Measurements from ENCODE around the gene ABHD2. TPM values are rescaled to one million over a fixed set of nuclear protein-coding genes. Genes with fewer than 3 reads are reported as not detected.

Gene ABHD2
- total RNA-seq, 1 donor from 2014 or later = 50.5 TPM

DNA sequence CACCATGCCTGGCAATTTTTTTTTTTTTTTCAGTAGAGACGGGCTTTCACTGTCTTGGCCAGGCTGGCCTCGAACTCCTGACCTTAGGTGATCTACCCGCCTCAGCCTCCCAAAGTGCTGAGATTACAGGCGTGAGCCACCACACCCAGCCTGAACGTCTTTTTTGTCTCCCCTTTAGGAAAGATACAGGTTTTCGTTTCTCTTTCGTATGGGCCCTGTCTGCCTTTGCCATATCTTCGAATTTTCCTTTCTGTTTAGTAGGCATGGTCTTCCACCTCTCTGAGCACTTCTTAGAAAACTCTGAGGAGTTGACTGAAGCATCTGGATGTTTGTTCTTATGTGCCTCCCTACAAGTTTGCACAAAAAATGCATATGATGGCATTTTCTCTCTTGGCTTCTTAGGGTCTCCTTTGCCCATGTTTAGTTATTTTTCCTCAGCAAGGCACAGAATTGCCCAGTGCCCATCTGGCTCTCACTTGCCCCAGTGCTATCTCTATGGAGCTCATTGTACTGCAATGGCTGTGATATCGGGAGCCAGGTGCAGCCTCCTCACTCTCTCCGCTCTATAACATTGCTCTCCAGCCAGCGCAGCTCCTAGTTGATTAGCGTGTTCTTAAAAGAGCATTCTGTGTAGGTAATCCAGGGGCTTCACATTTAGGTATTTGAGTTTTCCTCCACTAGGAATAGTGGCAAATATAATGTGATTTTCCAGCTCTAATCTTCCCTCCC, 48.0 kb downstream of the ABHD2 start:
- H3K4me3 Mint-ChIP-seq (ENCODE audit: unreplicated experiment) = no peak overlapping the region
- TF ChIP-seq, protein P1, sequence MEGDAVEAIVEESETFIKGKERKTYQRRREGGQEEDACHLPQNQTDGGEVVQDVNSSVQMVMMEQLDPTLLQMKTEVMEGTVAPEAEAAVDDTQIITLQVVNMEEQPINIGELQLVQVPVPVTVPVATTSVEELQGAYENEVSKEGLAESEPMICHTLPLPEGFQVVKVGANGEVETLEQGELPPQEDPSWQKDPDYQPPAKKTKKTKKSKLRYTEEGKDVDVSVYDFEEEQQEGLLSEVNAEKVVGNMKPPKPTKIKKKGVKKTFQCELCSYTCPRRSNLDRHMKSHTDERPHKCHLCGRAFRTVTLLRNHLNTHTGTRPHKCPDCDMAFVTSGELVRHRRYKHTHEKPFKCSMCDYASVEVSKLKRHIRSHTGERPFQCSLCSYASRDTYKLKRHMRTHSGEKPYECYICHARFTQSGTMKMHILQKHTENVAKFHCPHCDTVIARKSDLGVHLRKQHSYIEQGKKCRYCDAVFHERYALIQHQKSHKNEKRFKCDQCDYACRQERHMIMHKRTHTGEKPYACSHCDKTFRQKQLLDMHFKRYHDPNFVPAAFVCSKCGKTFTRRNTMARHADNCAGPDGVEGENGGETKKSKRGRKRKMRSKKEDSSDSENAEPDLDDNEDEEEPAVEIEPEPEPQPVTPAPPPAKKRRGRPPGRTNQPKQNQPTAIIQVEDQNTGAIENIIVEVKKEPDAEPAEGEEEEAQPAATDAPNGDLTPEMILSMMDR (IDR thresholded peaks at IDR 0.05) = no peak
- H3K27me3 Mint-ChIP-seq (ENCODE audit: low read depth) = no peaks in the 10 kb centered on the region
- no peak for DNase-seq (ENCODE audit: low spot score)
- peaks cover 48% of the 10 kb centered on the region for H3K4me1 Mint-ChIP-seq (ENCODE audit: low read depth)
- H3K27ac Mint-ChIP-seq (ENCODE audit: unreplicated experiment) = peak overlapping the region; percentile 92
- H3K36me3 Mint-ChIP-seq (ENCODE audit: low read depth) = peaks cover 5% of the 10 kb centered on the region
- no peaks in the 10 kb centered on the region for H3K9me3 Mint-ChIP-seq (ENCODE audit: low read depth)

DNA sequence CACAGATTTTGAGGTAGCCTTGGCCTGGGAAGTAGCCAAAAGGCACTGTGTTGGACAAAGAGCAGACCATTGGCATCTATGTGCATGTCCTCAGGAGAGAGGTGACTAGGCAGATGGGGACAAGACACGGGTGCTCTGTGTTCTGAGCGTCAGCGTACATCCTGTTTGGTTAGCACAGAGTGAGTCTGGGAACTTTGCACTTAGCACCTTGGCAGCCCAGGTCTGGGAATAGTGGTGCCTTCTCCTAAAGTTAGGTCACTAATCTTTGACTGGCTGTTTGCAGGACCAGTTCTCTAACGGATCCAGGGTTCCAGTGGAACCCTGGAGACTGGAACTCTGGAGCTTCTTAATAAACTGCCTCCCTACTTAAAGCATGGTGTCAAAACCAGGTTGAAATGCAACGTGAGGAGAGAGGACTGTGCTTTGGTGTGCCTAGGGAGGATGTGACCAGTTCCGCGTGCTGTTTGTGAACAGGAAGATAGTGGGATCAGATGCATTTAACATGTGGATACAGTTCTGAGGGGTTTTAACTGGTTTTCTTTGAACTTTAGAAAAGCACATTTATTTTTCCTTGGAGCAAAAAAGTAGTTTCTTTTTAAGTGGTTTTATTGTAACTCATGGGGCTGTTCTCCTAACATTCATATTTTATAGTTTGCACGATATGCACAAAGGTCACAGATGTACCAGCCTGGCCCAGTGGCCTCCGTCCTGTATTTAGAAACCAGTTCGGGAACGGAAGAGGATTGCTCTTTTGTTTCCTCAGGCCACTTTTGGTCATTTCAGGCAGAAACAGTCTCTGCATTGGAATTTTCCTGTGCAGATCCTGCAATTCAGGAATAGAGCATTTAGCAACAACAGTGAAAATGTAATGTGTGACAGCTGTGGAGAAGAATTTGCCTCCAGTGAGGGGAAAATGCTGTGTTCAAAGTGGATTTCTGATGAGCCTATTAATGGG, 48.8 kb downstream of the ABHD2 start:
- Mint-ChIP-seq H3K27ac (ENCODE audit: unreplicated experiment) (peak overlapping the region; percentile 92), H3K4me3 (ENCODE audit: unreplicated experiment) (peak overlapping the region; percentile 43)
- DNase-seq (ENCODE audit: low spot score) = no peak

DNA sequence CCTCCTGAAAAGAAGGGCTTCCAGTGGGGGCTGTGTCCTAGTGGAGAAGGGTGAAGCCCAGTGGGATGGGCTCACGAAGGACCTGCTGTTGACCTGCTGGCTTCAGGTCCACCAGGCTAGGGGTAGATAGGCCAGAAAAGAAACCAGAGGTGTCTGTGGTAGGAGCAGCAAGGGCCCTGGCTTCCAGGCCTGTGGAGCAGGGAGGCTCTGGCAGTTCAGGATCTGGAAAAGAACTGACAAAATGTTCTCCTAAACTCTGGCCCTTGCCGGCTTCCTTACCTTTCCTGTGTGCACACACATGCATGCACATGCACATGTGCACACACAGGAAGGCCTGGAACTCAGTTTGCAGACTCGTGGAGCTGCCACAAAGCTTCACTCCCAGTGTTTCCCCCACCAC, 49.7 kb downstream of the ABHD2 start:
- Mint-ChIP-seq H3K27me3 (ENCODE audit: low read depth) (no peaks in the 10 kb centered on the region), H3K4me1 (ENCODE audit: low read depth) (peaks cover 56% of the 10 kb centered on the region), H3K9me3 (ENCODE audit: low read depth) (no peaks in the 10 kb centered on the region), H3K36me3 (ENCODE audit: low read depth) (peaks cover 4% of the 10 kb centered on the region), H3K27ac (ENCODE audit: unreplicated experiment) (peak overlapping the region; percentile 92), H3K4me3 (ENCODE audit: unreplicated experiment) (no peak overlapping the region)
- DNase-seq (ENCODE audit: low spot score) = no peak
- TF ChIP-seq, protein P1 (IDR thresholded peaks at IDR 0.05) = no peak

More for the DNA sequence above, 48.8 kb downstream of the ABHD2 start:
- no peaks in the 10 kb centered on the region for H3K27me3 Mint-ChIP-seq (ENCODE audit: low read depth)
- H3K9me3 Mint-ChIP-seq (ENCODE audit: low read depth) = no peaks in the 10 kb centered on the region
- H3K4me1 Mint-ChIP-seq (ENCODE audit: low read depth) = peaks cover 51% of the 10 kb centered on the region
- H3K36me3 Mint-ChIP-seq (ENCODE audit: low read depth) = peaks cover 4% of the 10 kb centered on the region
- TF ChIP-seq, protein P1 (IDR thresholded peaks at IDR 0.05) = no peak

GRCh38 chr15:89138999-89139612, 50.9 kb downstream of the ABHD2 start:
- Mint-ChIP-seq H3K9me3 (ENCODE audit: low read depth) (no peaks in the 10 kb centered on the region), H3K27me3 (ENCODE audit: low read depth) (no peaks in the 10 kb centered on the region), H3K27ac (ENCODE audit: unreplicated experiment) (peak overlapping the region; percentile 92), H3K4me3 (ENCODE audit: unreplicated experiment) (no peak overlapping the region), H3K36me3 (ENCODE audit: low read depth) (peaks cover 4% of the 10 kb centered on the region), H3K4me1 (ENCODE audit: low read depth) (peaks cover 61% of the 10 kb centered on the region)
- no peak for DNase-seq (ENCODE audit: low spot score)
- TF ChIP-seq, protein P1 (IDR thresholded peaks at IDR 0.05) = no peak

Measured in chondrocyte (in vitro differentiated cells).